ENCODE data around the gene KRT74. TPM values are rescaled to one million over a fixed set of nuclear protein-coding genes. Genes with fewer than 3 reads are reported as not detected.

KRT74 gene
- total and polyA plus RNA-seq, 4 donors = not detected

- DNase-seq (ENCODE audit: low spot score) = no peak
- Histone ChIP-seq H3K36me3 (ENCODE audit: control insufficient read depth in 4 of 4, insufficient read depth in 3 of 4, low read depth in 1 of 4, low read length in 3 of 4) (no peaks in the 10 kb centered on the region), H3K4me3 (ENCODE audit: low read depth in 1 of 3, low read length in 3 of 3) (no peak overlapping the region), H3K9me3 (ENCODE audit: control insufficient read depth in 4 of 4, low read length in 3 of 4) (no peaks in the 10 kb centered on the region), H3K9ac (ENCODE audit: low read depth in 1 of 2, low read length in 2 of 2) (no peak overlapping the region), H3K4me1 (ENCODE audit: control insufficient read depth in 4 of 4, insufficient read depth in 4 of 4, low read length in 3 of 4) (no peaks in the 10 kb centered on the region), H3K27me3 (ENCODE audit: control insufficient read depth in 4 of 4, insufficient read depth in 4 of 4, low read length in 3 of 4) (no peaks in the 10 kb centered on the region), H3K27ac (ENCODE audit: low read depth in 1 of 2, low read length in 2 of 2) (no peak overlapping the region)
- TF ChIP-seq JUND (IDR thresholded peaks at IDR 0.05) = no peak
- TF ChIP-seq FOXA1 (IDR thresholded peaks at IDR 0.05) = no peak
- TF ChIP-seq, protein P1, sequence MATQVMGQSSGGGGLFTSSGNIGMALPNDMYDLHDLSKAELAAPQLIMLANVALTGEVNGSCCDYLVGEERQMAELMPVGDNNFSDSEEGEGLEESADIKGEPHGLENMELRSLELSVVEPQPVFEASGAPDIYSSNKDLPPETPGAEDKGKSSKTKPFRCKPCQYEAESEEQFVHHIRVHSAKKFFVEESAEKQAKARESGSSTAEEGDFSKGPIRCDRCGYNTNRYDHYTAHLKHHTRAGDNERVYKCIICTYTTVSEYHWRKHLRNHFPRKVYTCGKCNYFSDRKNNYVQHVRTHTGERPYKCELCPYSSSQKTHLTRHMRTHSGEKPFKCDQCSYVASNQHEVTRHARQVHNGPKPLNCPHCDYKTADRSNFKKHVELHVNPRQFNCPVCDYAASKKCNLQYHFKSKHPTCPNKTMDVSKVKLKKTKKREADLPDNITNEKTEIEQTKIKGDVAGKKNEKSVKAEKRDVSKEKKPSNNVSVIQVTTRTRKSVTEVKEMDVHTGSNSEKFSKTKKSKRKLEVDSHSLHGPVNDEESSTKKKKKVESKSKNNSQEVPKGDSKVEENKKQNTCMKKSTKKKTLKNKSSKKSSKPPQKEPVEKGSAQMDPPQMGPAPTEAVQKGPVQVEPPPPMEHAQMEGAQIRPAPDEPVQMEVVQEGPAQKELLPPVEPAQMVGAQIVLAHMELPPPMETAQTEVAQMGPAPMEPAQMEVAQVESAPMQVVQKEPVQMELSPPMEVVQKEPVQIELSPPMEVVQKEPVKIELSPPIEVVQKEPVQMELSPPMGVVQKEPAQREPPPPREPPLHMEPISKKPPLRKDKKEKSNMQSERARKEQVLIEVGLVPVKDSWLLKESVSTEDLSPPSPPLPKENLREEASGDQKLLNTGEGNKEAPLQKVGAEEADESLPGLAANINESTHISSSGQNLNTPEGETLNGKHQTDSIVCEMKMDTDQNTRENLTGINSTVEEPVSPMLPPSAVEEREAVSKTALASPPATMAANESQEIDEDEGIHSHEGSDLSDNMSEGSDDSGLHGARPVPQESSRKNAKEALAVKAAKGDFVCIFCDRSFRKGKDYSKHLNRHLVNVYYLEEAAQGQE (IDR thresholded peaks at IDR 0.05) = no peak
- TF ChIP-seq HNF4A (conservative IDR thresholded peaks at IDR 0.05) = no peak
- TF ChIP-seq, protein P2, sequence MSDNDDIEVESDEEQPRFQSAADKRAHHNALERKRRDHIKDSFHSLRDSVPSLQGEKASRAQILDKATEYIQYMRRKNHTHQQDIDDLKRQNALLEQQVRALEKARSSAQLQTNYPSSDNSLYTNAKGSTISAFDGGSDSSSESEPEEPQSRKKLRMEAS (IDR thresholded peaks at IDR 0.05) = no peak
- no peak for TF ChIP-seq GABPA (IDR thresholded peaks at IDR 0.05 in 1 of 2, conservative IDR thresholded peaks at IDR 0.05 in 1 of 2)
- no peak for TF ChIP-seq RXRA (IDR thresholded peaks at IDR 0.05)
- TF ChIP-seq TAF1 (conservative IDR thresholded peaks at IDR 0.05) = no peak
- TF ChIP-seq, protein P3, sequence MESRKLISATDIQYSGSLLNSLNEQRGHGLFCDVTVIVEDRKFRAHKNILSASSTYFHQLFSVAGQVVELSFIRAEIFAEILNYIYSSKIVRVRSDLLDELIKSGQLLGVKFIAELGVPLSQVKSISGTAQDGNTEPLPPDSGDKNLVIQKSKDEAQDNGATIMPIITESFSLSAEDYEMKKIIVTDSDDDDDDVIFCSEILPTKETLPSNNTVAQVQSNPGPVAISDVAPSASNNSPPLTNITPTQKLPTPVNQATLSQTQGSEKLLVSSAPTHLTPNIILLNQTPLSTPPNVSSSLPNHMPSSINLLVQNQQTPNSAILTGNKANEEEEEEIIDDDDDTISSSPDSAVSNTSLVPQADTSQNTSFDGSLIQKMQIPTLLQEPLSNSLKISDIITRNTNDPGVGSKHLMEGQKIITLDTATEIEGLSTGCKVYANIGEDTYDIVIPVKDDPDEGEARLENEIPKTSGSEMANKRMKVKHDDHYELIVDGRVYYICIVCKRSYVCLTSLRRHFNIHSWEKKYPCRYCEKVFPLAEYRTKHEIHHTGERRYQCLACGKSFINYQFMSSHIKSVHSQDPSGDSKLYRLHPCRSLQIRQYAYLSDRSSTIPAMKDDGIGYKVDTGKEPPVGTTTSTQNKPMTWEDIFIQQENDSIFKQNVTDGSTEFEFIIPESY (IDR thresholded peaks at IDR 0.05) = no peak
- no peak for TF ChIP-seq EGR1 (IDR thresholded peaks at IDR 0.05; ENCODE audit: low read depth in 2 of 2)
- no peak for TF ChIP-seq FOXA2 (IDR thresholded peaks at IDR 0.05)
- no peak for TF ChIP-seq ATF3 (IDR thresholded peaks at IDR 0.05)
- no peak for TF ChIP-seq CTCF (IDR thresholded peaks at IDR 0.05; ENCODE audit: low read depth, low read length, missing input control)
- no peak for TF ChIP-seq NR2F2 (IDR thresholded peaks at IDR 0.05)
- TF ChIP-seq RAD21 (IDR thresholded peaks at IDR 0.05) = no peak
- TF ChIP-seq SP1 (IDR thresholded peaks at IDR 0.05) = no peak
- TF ChIP-seq HNF4G (IDR thresholded peaks at IDR 0.05) = no peak
- no peak for TF ChIP-seq YY1 (IDR thresholded peaks at IDR 0.05)
- WGBS = 93% methylated on average over 10 of the region's 10 CpGs
These were observed 3.1 kb downstream of the KRT74 start for GRCh38 chr12:52570511-52570910.

Measured in liver (tissue), 9 donors.